ENCODE data around the gene RPS3. TPM values are rescaled to one million over a fixed set of nuclear protein-coding genes. Genes with fewer than 3 reads are reported as not detected.

Gene RPS3
- total and polyA plus RNA-seq, 12 donors, result 776 to 2,024 (median 1,374) TPM

- 57 to 79% (median 77%) methylated on average over 3 to 12 of the region's 12 CpGs for WGBS, 4 donors
- H3K36me3 ChIP-seq (replicated peaks in 1 of 2), result no peaks in the 10 kb centered on the region
- no peaks in the 10 kb centered on the region for H3K9me3 ChIP-seq (replicated peaks in 1 of 3)
- no peaks in the 10 kb centered on the region for H3K4me1 ChIP-seq (replicated peaks in 1 of 2)
- H3K27me3 ChIP-seq, result no peaks in the 10 kb centered on the region
- TF ChIP-seq POLR2A (IDR thresholded peaks at IDR 0.05), result no peak
- TF ChIP-seq, protein P1, sequence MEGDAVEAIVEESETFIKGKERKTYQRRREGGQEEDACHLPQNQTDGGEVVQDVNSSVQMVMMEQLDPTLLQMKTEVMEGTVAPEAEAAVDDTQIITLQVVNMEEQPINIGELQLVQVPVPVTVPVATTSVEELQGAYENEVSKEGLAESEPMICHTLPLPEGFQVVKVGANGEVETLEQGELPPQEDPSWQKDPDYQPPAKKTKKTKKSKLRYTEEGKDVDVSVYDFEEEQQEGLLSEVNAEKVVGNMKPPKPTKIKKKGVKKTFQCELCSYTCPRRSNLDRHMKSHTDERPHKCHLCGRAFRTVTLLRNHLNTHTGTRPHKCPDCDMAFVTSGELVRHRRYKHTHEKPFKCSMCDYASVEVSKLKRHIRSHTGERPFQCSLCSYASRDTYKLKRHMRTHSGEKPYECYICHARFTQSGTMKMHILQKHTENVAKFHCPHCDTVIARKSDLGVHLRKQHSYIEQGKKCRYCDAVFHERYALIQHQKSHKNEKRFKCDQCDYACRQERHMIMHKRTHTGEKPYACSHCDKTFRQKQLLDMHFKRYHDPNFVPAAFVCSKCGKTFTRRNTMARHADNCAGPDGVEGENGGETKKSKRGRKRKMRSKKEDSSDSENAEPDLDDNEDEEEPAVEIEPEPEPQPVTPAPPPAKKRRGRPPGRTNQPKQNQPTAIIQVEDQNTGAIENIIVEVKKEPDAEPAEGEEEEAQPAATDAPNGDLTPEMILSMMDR (IDR thresholded peaks at IDR 0.05), result no peak
- intact Hi-C loops (cut with DNase I), result no loop called here
- no peak overlapping the region for H3K27ac ChIP-seq
- DNase-seq, result no peak
- no peak overlapping the region for H3K4me3 ChIP-seq
Observed at GRCh38 chr11:75443043-75443442, 43.7 kb downstream of the RPS3 start.

DNA sequence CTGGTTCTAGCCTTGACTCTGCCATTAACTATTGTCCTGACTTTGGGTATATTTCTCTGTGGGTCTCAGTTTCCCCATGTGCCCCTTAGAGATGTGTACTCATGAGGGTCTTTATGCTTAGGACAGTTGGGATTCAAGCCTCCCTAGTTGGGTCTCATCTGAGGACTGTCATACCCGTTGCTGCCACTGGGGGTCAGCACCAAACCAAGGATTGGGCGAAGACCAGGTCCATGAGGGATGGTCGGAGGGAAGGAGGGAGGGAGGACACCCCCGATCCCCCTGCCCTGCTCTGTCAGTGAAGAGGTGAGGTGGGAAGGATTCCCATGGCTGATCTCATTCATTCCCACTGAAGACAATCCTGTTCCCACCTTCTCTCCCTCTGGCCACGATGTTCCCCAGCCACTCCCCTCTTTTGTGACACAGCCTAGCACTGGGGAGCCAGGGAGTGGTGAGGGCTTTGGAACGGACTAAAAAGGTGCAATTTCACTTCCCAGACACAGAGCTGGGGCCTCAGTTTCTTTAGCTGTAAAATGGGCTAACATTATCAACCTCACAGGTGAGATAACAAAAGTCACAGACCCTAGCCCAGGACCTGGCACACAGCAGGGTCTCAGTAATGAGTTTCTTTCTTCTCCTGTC is 46.1 kb downstream of the RPS3 start:
- Histone ChIP-seq H3K4me1 (replicated peaks in 1 of 2) (no peaks in the 10 kb centered on the region), H3K27ac (no peak overlapping the region), H3K27me3 (no peaks in the 10 kb centered on the region), H3K9me3 (replicated peaks in 1 of 3) (no peaks in the 10 kb centered on the region), H3K36me3 (replicated peaks in 1 of 2) (no peaks in the 10 kb centered on the region), H3K4me3 (no peak overlapping the region)
- DNase-seq, result peak; percentile 41 to 90 (median 75)
- intact Hi-C loops (cut with DNase I), result no loop called here
- WGBS, 4 donors, result 7 to 10% (median 9%) methylated on average over 6 of the region's 6 CpGs
- TF ChIP-seq POLR2A (IDR thresholded peaks at IDR 0.05), result no peak
- TF ChIP-seq, protein P1 (IDR thresholded peaks at IDR 0.05), result peak; percentile 91 to 99 (median 96)

GRCh38 chr11:75447415-75447814 is 48.1 kb downstream of the RPS3 start:
- Histone ChIP-seq H3K9me3 (replicated peaks in 1 of 3) (no peaks in the 10 kb centered on the region), H3K4me1 (replicated peaks in 1 of 2) (no peaks in the 10 kb centered on the region), H3K27me3 (no peaks in the 10 kb centered on the region), H3K27ac (no peak overlapping the region), H3K4me3 (no peak overlapping the region), H3K36me3 (replicated peaks in 1 of 2) (no peaks in the 10 kb centered on the region)
- DNase-seq, result no peak
- no peak for TF ChIP-seq POLR2A (IDR thresholded peaks at IDR 0.05)
- TF ChIP-seq, protein P1 (IDR thresholded peaks at IDR 0.05), result no peak
- intact Hi-C loops (cut with DNase I), result loop anchor here (2.0 kb wide), 1 partner anchor 83 kb away; no protein-coding TSS in a partner anchor
- 60 to 78% (median 76%) methylated on average over 5 of the region's 5 CpGs for WGBS, 4 donors

DNA sequence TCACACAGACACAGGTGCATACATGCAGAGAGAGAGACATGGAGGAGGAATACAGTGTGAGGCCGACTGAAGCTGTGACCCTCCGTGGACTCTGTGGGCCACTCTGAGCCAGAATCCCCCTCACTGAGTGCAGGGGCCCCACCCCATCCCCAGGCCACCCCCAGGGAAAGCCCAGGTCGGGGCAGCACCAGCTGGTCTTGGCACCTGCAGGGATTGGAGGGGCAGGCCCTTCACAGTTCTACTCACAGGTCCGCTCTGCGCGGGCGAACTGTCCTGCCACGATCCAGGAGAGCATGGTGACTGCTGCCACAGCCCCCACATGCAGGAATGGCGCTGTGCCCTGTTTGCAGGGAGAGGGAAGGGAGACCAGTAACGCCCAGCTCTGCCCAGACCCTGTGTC is 50.0 kb downstream of the RPS3 start:
- no peaks in the 10 kb centered on the region for H3K27me3 ChIP-seq
- H3K4me1 ChIP-seq (replicated peaks in 1 of 2), result peaks cover 0 to 6% of the 10 kb centered on the region in 2 donors
- TF ChIP-seq, protein P1 (IDR thresholded peaks at IDR 0.05), result no peak
- no peak for TF ChIP-seq POLR2A (IDR thresholded peaks at IDR 0.05)
- no peaks in the 10 kb centered on the region for H3K9me3 ChIP-seq (replicated peaks in 1 of 3)
- no peak overlapping the region for H3K4me3 ChIP-seq
- DNase-seq, result no peak
- WGBS, 4 donors, result 83 to 100% (median 87%) methylated on average over 2 to 10 of the region's 10 CpGs; no CpG with 5 or more reads in 1 of the 4 donors
- no peaks in the 10 kb centered on the region for H3K36me3 ChIP-seq (replicated peaks in 1 of 2)
- no peak overlapping the region for H3K27ac ChIP-seq
- intact Hi-C loops (cut with DNase I), result no loop called here
